ENCODE results near the gene SELENOK.
A peak's percentile ranks its signal among the peaks of the same experiment; 100 is the strongest.

SELENOK gene

GRCh38 chr3:53881691-53882593 lies 9.7 kb downstream of the SELENOK start, which contains the start of gene ACTR8:
Gene ACTR8 (minus strand): TSS chr3:53882152. CDS start chr3:53882101, 51 bp downstream.
- peak; percentile 85 for DNase-seq

DNA sequence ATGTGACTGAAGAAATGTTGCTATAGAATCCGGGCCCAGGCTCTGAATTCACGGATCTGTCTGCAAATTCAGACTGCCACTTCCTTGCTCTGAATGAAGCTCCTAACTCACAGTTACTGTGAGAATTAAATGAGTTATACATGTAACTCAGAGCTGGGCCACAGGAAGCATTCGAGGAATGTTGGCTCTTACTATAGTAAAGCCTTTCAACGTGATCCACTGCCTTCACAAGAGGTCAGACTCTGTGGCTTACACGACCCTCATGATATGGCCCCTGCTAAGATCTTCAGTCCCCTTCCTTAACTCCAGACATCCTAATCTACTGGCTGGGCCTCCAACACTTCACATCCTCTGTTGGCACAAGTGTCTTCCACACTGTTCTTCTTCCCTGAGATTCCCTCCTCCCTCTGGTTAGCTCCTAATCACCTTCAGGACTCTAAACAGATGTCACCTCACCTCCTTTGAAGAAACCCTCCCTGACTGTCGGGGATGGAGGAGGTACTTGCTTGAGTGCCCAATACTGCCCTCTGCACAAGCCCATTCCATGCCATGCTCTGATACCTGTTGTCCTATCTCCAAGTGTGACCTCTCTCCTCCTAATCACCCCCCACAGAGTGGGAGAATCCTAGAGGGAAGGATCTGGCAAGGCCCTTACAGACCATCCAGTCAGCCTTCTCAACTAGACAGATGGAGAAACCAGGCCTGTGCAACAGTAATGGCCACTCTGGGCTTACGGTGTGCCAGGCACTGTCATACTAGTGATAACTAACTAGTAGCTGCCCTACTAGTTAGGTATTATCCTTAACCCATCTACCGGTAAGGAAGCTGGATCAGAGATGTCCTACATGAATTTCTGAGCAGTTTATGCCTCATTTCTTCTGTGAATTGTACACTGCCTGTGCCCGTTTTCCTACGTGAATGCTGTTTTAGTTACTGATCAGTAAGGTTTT lies 11.0 kb downstream of the SELENOK start:
- DNase-seq, result no peak

DNA sequence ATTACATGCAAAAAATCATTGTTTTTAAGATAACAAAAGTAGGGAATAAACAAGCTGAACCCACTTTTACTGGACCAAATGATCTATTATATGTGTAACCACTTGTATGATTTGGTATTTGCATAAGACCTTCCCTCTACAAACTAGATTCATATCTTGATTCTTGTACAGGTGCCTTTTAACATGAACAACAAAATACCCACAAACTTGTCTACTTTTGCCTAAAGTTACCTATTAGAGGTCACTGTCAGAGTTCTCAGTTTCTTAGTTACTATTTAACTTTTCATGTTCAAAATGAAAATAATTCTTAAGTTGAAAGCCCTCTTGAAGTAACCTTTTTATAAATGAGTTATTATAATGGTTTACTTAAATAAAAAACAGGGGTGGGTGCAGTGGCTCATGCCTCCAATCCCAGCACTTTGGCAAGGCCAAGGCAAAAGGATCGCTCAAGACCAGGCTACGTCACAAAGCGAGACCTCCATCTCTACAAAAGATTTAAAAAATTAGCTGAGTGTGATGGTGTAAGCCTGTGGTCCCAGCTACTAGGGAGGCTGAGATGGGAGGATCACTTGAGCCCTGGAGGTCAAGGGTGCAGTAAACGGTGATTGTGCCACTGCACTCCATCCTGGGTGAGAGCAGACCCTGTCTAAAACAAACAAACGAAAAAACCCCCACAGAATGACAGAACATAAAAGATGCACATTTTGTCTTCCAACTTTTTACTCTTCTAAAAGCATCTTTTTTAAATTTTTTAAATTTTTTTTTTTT lies 25.7 kb downstream of the SELENOK start:
- DNase-seq, result no peak

GRCh38 chr3:53863145-53863544 lies 28.5 kb downstream of the SELENOK start:
- no peak for DNase-seq

GRCh38 chr3:53862241-53862640 lies 29.4 kb downstream of the SELENOK start:
- DNase-seq, result no peak

- DNase-seq, result no peak
Measured at GRCh38 chr3:53860196-53860595, 31.5 kb downstream of the SELENOK start.

- DNase-seq, result no peak
Measured at GRCh38 chr3:53859178-53859577, 32.5 kb downstream of the SELENOK start.

DNA sequence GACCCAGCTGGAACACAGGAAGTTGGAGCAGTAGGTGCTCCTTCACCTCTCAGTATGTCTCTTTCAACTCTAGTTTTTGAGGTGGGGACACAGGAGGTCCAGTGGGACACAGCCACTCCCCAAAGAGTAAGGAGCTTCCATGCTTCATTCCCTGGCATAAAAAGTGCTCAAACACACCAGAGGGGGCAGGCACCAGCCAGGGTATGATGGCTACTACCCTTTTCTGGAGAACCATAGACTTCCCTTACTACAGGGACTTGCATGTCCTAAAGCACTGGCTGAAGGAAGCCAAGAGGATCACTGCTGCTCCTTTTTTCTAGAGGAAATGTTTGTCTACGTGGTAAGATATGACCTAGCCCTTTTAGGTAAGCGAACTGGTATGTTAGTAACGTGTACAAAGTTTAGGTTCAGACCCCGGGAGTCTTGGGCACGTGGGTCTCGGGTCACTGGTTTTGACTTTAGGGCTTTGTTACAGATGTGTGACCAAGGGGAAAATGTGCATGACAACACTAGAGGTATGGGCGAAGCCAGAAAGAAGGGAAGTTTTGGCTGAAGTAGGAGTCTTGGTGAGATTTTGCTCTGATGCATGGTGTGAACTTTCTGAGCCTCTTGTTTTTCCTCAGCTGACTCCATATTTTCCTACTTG lies 33.4 kb downstream of the SELENOK start:
- DNase-seq, result no peak

- no peak for DNase-seq
Measured at GRCh38 chr3:53856964-53857363, 34.7 kb downstream of the SELENOK start.

DNA sequence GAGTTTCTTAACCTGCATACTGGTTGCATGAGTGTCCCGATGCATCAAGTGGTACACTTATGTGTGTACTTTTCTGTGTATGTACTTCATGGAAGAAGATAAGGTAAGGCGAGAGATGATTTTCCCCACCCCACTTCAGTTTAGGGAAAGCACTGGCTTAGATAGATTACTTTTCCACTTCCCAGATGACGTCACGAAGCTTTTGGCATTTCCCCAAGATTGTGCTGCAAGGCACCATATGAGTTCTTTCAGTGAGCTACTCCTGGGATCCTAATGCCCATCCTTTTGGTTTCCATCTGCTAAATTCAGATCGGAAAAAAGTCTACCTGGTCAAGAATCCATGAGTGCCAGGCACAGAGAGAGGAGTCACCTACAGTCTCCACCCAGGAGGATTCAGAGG lies 40.8 kb downstream of the SELENOK start:
- peak; percentile 26 for DNase-seq

- DNase-seq, result no peak
Measured at GRCh38 chr3:53849916-53850315, 41.7 kb downstream of the SELENOK start.

GRCh38 chr3:53846851-53847155 lies 44.9 kb downstream of the SELENOK start:
- DNase-seq, result no peak

GRCh38 chr3:53846134-53846850 lies 45.4 kb downstream of the SELENOK start, which contains the start of the genes CHDH and IL17RB:
Gene CHDH (minus strand): TSS chr3:53846419. CDS start chr3:53824008, 22,411 bp downstream.
Gene IL17RB (plus strand): TSS chr3:53846568. CDS start chr3:53846589, 21 bp downstream.
- DNase-seq, result no peak

- DNase-seq, result no peak
Measured at GRCh38 chr3:53845881-53846133, 45.9 kb downstream of the SELENOK start.

- peak; percentile 18 for DNase-seq
Measured at GRCh38 chr3:53845103-53845880, 46.4 kb downstream of the SELENOK start.

DNA sequence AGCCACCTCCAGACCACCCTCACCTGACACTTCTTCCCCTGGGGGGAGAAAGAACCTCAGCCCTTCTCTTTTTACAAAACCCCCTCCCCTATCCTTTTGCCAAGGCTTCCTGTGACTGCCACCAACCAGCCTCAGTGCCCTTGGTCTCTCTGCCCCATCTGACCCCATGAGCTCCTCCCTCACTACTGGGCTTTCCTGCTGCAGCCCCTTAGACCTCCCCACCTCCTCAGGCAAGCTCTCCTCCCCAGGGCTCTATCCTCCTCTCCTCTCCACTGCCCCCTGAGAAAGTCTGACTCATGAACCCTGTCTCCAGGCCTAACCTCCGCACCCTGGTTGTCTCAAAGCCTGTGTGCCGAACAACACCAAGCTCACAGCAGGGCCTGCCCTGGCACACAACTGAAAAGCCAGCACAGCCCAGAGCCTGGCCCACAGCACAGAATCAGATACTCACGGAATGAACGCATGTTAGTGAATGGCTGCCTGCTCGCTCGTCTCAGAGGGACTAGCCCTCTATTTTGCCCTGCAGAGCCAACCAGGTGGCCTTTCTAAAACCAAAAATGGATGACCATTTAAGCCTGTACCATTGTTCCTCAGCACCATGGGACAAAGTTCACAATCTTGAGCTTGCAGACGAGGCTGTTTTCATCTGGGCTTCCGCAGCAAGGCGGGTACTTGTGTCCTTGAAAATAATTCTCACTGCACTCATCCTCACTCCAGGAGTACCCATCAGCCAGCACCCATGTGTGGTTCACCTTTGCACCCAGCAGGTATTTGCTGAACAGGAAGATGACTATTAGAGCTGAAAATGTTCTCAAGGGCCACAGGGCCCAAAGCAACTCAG lies 47.2 kb downstream of the SELENOK start:
- DNase-seq, result no peak

- no peak for DNase-seq
Measured at GRCh38 chr3:53843195-53844177, 48.2 kb downstream of the SELENOK start.

- DNase-seq, result no peak
Measured at GRCh38 chr3:53842436-53843194, 49.0 kb downstream of the SELENOK start.

Measured in inflammatory macrophage treated with lipopolysaccharide for 4 hours (primary cell).